ENCODE data around the gene TSPYL4. TPM values are rescaled to one million over a fixed set of nuclear protein-coding genes. Genes with fewer than 3 reads are reported as not detected.

TSPYL4 gene
- total and polyA plus RNA-seq, 12 donors = 8.5 to 38.9 (median 28.3) TPM

DNA sequence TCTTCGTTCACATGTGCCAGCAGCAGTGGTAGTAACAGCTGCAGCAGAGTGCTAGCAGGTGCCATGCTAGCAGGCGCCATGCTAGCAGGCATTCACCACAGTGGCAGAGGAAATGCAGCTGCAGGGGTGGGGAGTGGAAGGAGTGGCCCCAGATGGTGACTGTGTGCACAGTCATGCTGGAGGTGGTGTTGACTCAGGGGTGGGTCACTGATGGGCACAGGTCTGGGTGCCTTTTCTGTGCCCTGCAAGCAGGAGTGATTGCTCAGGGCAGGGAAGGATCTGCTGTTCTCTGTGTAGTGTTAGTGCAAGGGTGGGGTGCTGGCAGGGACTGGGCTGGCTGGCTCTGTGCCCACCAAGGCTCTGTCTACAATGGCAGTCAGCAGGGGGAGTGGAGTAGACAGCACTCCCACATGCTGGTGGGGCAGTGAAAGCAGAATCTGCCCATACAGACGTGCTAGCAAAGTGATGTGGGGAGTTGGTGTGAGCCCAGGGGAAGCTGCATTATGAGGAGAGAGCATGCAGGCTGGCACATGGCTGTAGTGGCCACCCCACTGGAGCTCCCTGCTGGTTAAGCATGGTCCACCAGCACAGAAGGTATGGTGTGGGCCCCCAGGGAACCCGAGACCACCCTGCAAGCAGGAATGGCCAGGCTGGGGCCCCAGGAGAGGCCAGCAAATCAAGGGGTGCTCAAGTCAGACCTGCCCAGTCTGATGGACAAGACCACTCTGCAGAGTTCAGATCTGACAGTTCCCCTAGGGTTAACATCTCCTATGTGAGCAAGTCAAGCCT, 11.4 kb upstream of the TSPYL4 start:
- Histone ChIP-seq H3K27ac (no peak overlapping the region), H3K36me3 (peaks cover 0 to 7% (median 0%) of the 10 kb centered on the region in 9 donors), H3K27me3 (no peaks in the 10 kb centered on the region), H3K4me1 (peaks cover 0 to 15% (median 6%) of the 10 kb centered on the region in 9 donors), H3K4me3 (no peak overlapping the region), H3K9me3 (peaks cover 0 to 19% (median 9%) of the 10 kb centered on the region in 11 donors)
- peak in 1 of 2 donors; percentile 54 for DNase-seq
- TF ChIP-seq, protein P1, sequence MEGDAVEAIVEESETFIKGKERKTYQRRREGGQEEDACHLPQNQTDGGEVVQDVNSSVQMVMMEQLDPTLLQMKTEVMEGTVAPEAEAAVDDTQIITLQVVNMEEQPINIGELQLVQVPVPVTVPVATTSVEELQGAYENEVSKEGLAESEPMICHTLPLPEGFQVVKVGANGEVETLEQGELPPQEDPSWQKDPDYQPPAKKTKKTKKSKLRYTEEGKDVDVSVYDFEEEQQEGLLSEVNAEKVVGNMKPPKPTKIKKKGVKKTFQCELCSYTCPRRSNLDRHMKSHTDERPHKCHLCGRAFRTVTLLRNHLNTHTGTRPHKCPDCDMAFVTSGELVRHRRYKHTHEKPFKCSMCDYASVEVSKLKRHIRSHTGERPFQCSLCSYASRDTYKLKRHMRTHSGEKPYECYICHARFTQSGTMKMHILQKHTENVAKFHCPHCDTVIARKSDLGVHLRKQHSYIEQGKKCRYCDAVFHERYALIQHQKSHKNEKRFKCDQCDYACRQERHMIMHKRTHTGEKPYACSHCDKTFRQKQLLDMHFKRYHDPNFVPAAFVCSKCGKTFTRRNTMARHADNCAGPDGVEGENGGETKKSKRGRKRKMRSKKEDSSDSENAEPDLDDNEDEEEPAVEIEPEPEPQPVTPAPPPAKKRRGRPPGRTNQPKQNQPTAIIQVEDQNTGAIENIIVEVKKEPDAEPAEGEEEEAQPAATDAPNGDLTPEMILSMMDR (IDR thresholded peaks at IDR 0.05) = no peak
- intact Hi-C loops (cut with DNase I) = loop anchor here in 3 of 10 donors (5.0 to 10.0 kb wide), 4 partner anchors 48 to 300 kb away; no protein-coding TSS in a partner anchor
- ATAC-seq = peak; percentile 38 to 89 (median 72)
- WGBS, 2 donors = 70 to 72% methylated on average over 4 of the region's 4 CpGs

DNA sequence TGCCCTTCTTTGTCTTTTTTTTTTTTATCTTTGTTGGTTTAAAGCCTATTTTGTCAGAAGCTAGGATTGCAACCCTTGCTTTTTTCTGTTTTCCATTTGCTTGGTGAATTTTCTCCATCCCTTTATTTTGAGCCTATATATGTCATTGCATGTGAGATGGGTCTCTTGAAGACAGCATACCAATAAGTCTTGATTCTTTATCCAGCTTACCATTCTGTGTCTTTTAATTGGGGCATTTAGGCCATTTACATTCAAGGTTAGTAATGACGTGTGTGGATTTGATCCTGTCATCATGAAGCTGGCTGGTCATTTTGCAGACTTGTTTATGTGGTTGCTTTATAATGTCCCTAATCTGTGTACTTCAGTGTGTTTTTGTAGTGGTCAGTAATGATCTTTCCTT, 9.5 kb upstream of the TSPYL4 start:
- Histone ChIP-seq H3K9me3 (peaks cover 0 to 19% (median 9%) of the 10 kb centered on the region in 11 donors), H3K27me3 (no peaks in the 10 kb centered on the region), H3K27ac (no peak overlapping the region), H3K4me1 (peaks cover 0 to 6% (median 3%) of the 10 kb centered on the region in 9 donors), H3K36me3 (peaks cover 0 to 24% (median 0%) of the 10 kb centered on the region in 9 donors), H3K4me3 (no peak overlapping the region)
- TF ChIP-seq, protein P1 (IDR thresholded peaks at IDR 0.05) = no peak
- WGBS, 2 donors = 95 to 97% methylated on average over 1 of the region's 1 CpG
- intact Hi-C loops (cut with DNase I) = loop anchor here in 1 of 10 donors (10.0 kb wide), 1 partner anchor 301 kb away; no protein-coding TSS in a partner anchor
- no peak for DNase-seq
- no peak for ATAC-seq

DNA sequence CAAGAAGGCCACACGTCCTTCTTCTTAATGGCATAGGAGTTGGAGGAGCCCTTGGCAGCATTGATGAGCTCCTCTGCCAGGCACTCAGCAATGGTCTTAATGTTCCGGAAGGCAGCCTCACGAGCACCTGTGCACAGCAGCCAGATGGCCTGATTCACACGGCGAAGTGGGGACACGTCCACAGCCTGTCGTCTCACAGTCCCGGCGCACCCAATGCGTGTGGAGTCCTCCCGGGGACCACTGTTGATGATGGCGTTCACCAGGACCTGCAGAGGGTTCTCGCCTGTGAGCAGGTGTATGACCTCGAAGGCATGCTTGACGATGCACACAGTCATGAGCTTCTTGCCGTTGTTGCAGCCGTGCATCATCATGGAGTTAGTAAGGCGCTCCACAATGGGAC, 4.6 kb upstream of the TSPYL4 start:
- TF ChIP-seq, protein P1 (IDR thresholded peaks at IDR 0.05) = no peak
- ATAC-seq = no peak
- no peak for DNase-seq

DNA sequence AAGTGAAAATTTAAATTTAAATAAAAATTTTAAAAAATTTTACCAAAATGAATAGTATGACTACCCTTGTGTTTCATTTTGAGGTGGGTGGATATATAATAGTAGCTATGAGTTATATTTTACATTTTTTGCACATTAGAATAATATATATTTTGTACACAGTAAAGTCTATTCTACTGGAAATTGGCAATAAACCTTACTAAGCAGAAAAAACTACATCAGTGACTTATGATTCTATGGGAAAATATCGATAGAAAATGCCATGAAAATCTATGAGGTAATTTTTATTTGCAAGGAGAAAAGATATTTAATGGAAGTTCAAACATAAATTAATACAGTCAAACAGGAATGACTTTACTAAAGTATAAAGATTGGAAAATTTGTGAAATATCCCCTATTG, 2.8 kb upstream of the TSPYL4 start:
- intact Hi-C loops (cut with DNase I) = no loop called here

More for the DNA sequence above, 4.6 kb upstream of the TSPYL4 start:
- peaks cover 0 to 18% (median 0%) of the 10 kb centered on the region in 9 donors for H3K36me3 ChIP-seq
- H3K27ac ChIP-seq = no peak overlapping the region
- H3K9me3 ChIP-seq = peaks cover 0 to 13% (median 4%) of the 10 kb centered on the region in 11 donors
- H3K4me1 ChIP-seq = peaks cover 0 to 20% (median 13%) of the 10 kb centered on the region in 9 donors
- no peak overlapping the region for H3K4me3 ChIP-seq
- intact Hi-C loops (cut with DNase I) = no loop called here
- 96 to 97% methylated on average over 18 of the region's 18 CpGs for WGBS, 2 donors
- H3K27me3 ChIP-seq = no peaks in the 10 kb centered on the region

More for the DNA sequence above, 2.8 kb upstream of the TSPYL4 start:
- H3K4me1 ChIP-seq = peaks cover 0 to 36% (median 29%) of the 10 kb centered on the region in 9 donors
- H3K27me3 ChIP-seq = no peaks in the 10 kb centered on the region
- WGBS, 2 donors = 98 to 99% methylated on average over 1 of the region's 1 CpG
- TF ChIP-seq, protein P1 (IDR thresholded peaks at IDR 0.05) = no peak
- ATAC-seq = no peak
- no peaks in the 10 kb centered on the region for H3K9me3 ChIP-seq
- H3K36me3 ChIP-seq = peaks cover 0 to 18% (median 0%) of the 10 kb centered on the region in 9 donors
- H3K4me3 ChIP-seq = no peak overlapping the region
- DNase-seq = no peak
- no peak overlapping the region for H3K27ac ChIP-seq
